BJ (cell line): ENCODE data around the gene FRMD5. TPM values are rescaled to one million over a fixed set of nuclear protein-coding genes. Genes with fewer than 3 reads are reported as not detected.

Source experiments
- CTCF ChIA-PET: fragments of 350-600 bp; formaldehyde crosslinking; extraction: SDS; loops from one replicate; lab custom pipeline; 2021; ENCODE audit warnings: antibody characterized with exemption, inconsistent platforms; lab: Yijun Ruan, JAX
- POLR2A ChIA-PET: fragments of 300-600 bp; sonication (Branson Sonifier 250); formaldehyde crosslinking; extraction: SDS; loops from one replicate; lab custom pipeline; 2021; ENCODE audit warnings: antibody characterized with exemption; lab: Charles Lee
- DNase-seq: peaks from one replicate; pipeline ENCODE4 v3.0.0-alpha.2; 2011; ENCODE audit warnings: low read depth
- H3K27me3 ChIP-seq: 2 replicates; pipeline ENCODE4 v1.6.0; 2011; ENCODE audit warnings: low read length; ENCODE audit not compliant: control insufficient read depth, insufficient read depth
- H3K36me3 ChIP-seq: 2 replicates; pipeline ENCODE4 v1.5.1; 2011; ENCODE audit warnings: low read length; ENCODE audit not compliant: control insufficient read depth, insufficient read depth
- H3K4me3 ChIP-seq: 2 replicates; pipeline ENCODE4 v1.5.1; 2011; ENCODE audit warnings: low read depth, mild to moderate bottlenecking, control low read depth, low read length
- CTCF ChIP-seq: IDR thresholded peaks from 2 replicates; pipeline ENCODE4 v1.5.1; 2011; ENCODE audit warnings: low read depth, mild to moderate bottlenecking, control low read depth, inconsistent platforms, low read length, moderate library complexity; ENCODE audit not compliant: insufficient read depth
- polyA plus RNA-seq: library from polyadenylated mRNA; depleted of rRNA; stranded (reverse); fragments of >200 nt; gene quantifications from 2 replicates; pipeline ENCODE4 v1.2.3, GENCODE V29; 2011

Gene FRMD5
- polyA plus RNA-seq, 1 experiment, result 0.96 TPM

GRCh38 chr15:43998607-43999006 lies 196.5 kb downstream of the FRMD5 start:
- no peak for DNase-seq
- POLR2A ChIA-PET, result no interaction called here

GRCh38 chr15:43991206-43991605 lies 203.9 kb downstream of the FRMD5 start:
- DNase-seq, result no peak
- CTCF ChIA-PET, result interaction anchor here (0.6 to 1.7 kb wide), 2 partner anchors 17 to 61 kb away, joined by 3 read pairs; no protein-coding TSS in a partner anchor
- Histone ChIP-seq H3K36me3 (no peaks in the 10 kb centered on the region), H3K4me3 (no peak overlapping the region), H3K27me3 (no peaks in the 10 kb centered on the region)
- TF ChIP-seq CTCF, result no peak
- POLR2A ChIA-PET, result no interaction called here

More at GRCh38 chr15:43998607-43999006, 196.5 kb downstream of the FRMD5 start:
- H3K36me3 ChIP-seq, result no peaks in the 10 kb centered on the region
- H3K27me3 ChIP-seq, result no peaks in the 10 kb centered on the region
- no peak for TF ChIP-seq CTCF
- CTCF ChIA-PET, result no interaction called here
- H3K4me3 ChIP-seq, result no peak overlapping the region

- ChIA-PET CTCF (no interaction called here), POLR2A (no interaction called here)
- H3K4me3 ChIP-seq, result no peak overlapping the region
- TF ChIP-seq CTCF, result no peak
- H3K27me3 ChIP-seq, result no peaks in the 10 kb centered on the region
- no peak for DNase-seq
- no peaks in the 10 kb centered on the region for H3K36me3 ChIP-seq
Measured at GRCh38 chr15:43989938-43990337, 205.1 kb downstream of the FRMD5 start.

GRCh38 chr15:43988900-43989299 lies 206.2 kb downstream of the FRMD5 start:
- CTCF ChIA-PET, result interaction anchor here (1.1 kb wide), 1 partner anchor 18 kb away, joined by 3 read pairs; no protein-coding TSS in a partner anchor
- Histone ChIP-seq H3K4me3 (no peak overlapping the region), H3K36me3 (no peaks in the 10 kb centered on the region), H3K27me3 (no peaks in the 10 kb centered on the region)
- DNase-seq, result no peak
- POLR2A ChIA-PET, result no interaction called here
- TF ChIP-seq CTCF, result no peak

- DNase-seq, result no peak
- CTCF ChIA-PET, result interaction anchor here (1.1 kb wide), 2 partner anchors 17 to 84 kb away, joined by 3 read pairs; no protein-coding TSS in a partner anchor
Measured at GRCh38 chr15:43987924-43988323, 207.1 kb downstream of the FRMD5 start.

More at GRCh38 chr15:43987924-43988323, 207.1 kb downstream of the FRMD5 start:
- Histone ChIP-seq H3K4me3 (no peak overlapping the region), H3K27me3 (no peaks in the 10 kb centered on the region), H3K36me3 (no peaks in the 10 kb centered on the region)
- POLR2A ChIA-PET, result no interaction called here
- TF ChIP-seq CTCF, result no peak
